Thyroid gland (tissue), 4 donors: ENCODE measurements around the gene GRM7.

Source experiments
- POLR2A ChIP-seq, 2 donors: fragments of 450-650 bp; IDR thresholded peaks; one replicate each; pipeline ENCODE4 v1.6.1; 2017; ENCODE audit warnings: antibody characterized with exemption in 2 of 2, mild to moderate bottlenecking in 2 of 2, moderate library complexity in 1 of 2
- TF ChIP-seq, protein P1 (sequence below), 6 experiments: fragments of 200-600 bp in 3 of 6; fragments of 450-650 bp in 3 of 6; sonication (generic) in 3 of 6; IDR thresholded peaks; one replicate each; pipeline ENCODE4 v1.5.1; 2016 to 2019; ENCODE audit warnings: antibody characterized with exemption in 6 of 6, mild to moderate bottlenecking in 2 of 6, inconsistent platforms in 1 of 6, moderate library complexity in 1 of 6

DNA sequence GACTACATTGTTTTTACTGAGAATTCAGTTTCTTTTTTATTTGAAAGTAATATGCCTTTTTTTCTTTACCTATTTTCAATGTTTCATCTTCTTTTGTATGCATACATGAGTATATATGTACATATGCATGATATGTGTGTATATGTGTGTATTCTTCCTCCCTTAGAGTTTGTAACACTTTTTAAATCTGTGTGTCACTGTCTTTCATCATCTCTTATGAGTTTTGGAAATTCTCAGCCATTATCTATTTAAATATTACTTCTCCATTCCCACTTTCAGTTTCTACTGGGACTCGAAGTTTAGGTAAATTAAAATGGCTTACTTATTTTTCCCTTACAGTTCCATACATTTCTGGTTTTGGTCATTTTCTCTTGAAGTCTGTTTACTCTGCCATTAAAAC, 754.1 kb downstream of the GRM7 start:
- no peak for TF ChIP-seq POLR2A (IDR thresholded peaks at IDR 0.05)
- TF ChIP-seq, protein P1, sequence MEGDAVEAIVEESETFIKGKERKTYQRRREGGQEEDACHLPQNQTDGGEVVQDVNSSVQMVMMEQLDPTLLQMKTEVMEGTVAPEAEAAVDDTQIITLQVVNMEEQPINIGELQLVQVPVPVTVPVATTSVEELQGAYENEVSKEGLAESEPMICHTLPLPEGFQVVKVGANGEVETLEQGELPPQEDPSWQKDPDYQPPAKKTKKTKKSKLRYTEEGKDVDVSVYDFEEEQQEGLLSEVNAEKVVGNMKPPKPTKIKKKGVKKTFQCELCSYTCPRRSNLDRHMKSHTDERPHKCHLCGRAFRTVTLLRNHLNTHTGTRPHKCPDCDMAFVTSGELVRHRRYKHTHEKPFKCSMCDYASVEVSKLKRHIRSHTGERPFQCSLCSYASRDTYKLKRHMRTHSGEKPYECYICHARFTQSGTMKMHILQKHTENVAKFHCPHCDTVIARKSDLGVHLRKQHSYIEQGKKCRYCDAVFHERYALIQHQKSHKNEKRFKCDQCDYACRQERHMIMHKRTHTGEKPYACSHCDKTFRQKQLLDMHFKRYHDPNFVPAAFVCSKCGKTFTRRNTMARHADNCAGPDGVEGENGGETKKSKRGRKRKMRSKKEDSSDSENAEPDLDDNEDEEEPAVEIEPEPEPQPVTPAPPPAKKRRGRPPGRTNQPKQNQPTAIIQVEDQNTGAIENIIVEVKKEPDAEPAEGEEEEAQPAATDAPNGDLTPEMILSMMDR (IDR thresholded peaks at IDR 0.05), result no peak
